Right cardiac atrium (tissue), 5 donors: ENCODE measurements around the gene APMAP. TPM values are rescaled to one million over a fixed set of nuclear protein-coding genes. Genes with fewer than 3 reads are reported as not detected.

ENCODE experiments used
- ATAC-seq, 2 donors: fragments of 200-7000 bp; cut with Tn5 transposase; one replicate each; pipeline versions ENCODE4 v1.8.0 to v1.9.1; 2020; ENCODE audit warnings: moderate library complexity in 2 of 2, mild to moderate bottlenecking in 1 of 2
- DNase-seq, 3 donors: peaks; one replicate each; pipeline ENCODE4 v3.0.0-alpha.2; 2020
- H3K27ac ChIP-seq: one replicate; pipeline ENCODE4 v1.5.1; 2013; ENCODE audit warnings: mild to moderate bottlenecking, low read length, control low read depth, moderate library complexity
- H3K27me3 ChIP-seq: one replicate; pipeline ENCODE4 v1.6.1; 2013; ENCODE audit not compliant: control insufficient read depth, insufficient read depth
- H3K4me1 ChIP-seq: one replicate; pipeline ENCODE4 v1.6.1; 2013; ENCODE audit warnings: low read length; ENCODE audit not compliant: control insufficient read depth, insufficient read depth
- H3K4me3 ChIP-seq: one replicate; pipeline ENCODE4 v1.5.1; 2013; ENCODE audit warnings: low read length, control low read depth
- H3K9me3 ChIP-seq: one replicate; pipeline ENCODE4 v1.6.1; 2013; ENCODE audit warnings: low read length; ENCODE audit not compliant: control insufficient read depth
- WGBS: extraction: QIAGEN DNeasy Blood & Tissue Kit; methylation state at CpG from one replicate; pipeline ENCODE4 v1.1.7; 2013; 5-methylcytosine and 5-hydroxymethylcytosine counted together
- intact Hi-C, 4 donors: fragments of 100-400 bp; cut with DNase I; formaldehyde crosslinking; loops; one replicate each; pipeline versions ENCODE4 v1.11.0 to v1.14.0; 2022 to 2023
- polyA plus RNA-seq: library from polyadenylated mRNA; stranded (reverse); fragments of 200-250 nt; gene quantifications from one replicate; pipeline ENCODE4 v1.2.3, GENCODE V29; 2013
- total RNA-seq, 4 donors: library from RNA; stranded (reverse); fragmentation: NEBNext Ultra II Directional; extraction: Animal tissue kit (Norgen Biotek cat#: 25700); gene quantifications; one replicate each; pipeline ENCODE4 v1.2.1, GENCODE V29; 2021
- donor health status: healthy with polysubstance abuse.
- donor health status: DM: no; HTN: yes; CAD: no.
- donor health status: DM: no; HTN: no; CAD: no.
- donor health status: DM: no; HTN: yes; CAD: no; lungs with severe emphysema.
- donor health status: DM: yes; HTN: yes; CAD: no.

Gene APMAP
- total and polyA plus RNA-seq, 5 donors = 28.0 to 35.1 (median 34.7) TPM

- 87% methylated on average over 6 of the region's 6 CpGs for WGBS
- Histone ChIP-seq H3K4me1 (no peaks in the 10 kb centered on the region), H3K4me3 (no peak overlapping the region), H3K27ac (no peak overlapping the region), H3K9me3 (no peaks in the 10 kb centered on the region), H3K27me3 (no peaks in the 10 kb centered on the region)
- no peak for DNase-seq
- intact Hi-C loops = no loop called here
- ATAC-seq = no peak
Measured at GRCh38 chr20:24962510-24962909, 30.0 kb downstream of the APMAP start.

GRCh38 chr20:24962182-24962492 lies 30.4 kb downstream of the APMAP start:
- ATAC-seq (no peak), DNase-seq (no peak)
- Histone ChIP-seq H3K4me1 (no peaks in the 10 kb centered on the region), H3K27ac (no peak overlapping the region), H3K27me3 (no peaks in the 10 kb centered on the region), H3K4me3 (no peak overlapping the region), H3K9me3 (no peaks in the 10 kb centered on the region)
- WGBS = 96% methylated on average over 2 of the region's 2 CpGs
- intact Hi-C loops = no loop called here

GRCh38 chr20:24961384-24962181 lies 31.0 kb downstream of the APMAP start:
- Histone ChIP-seq H3K4me1 (no peaks in the 10 kb centered on the region), H3K27ac (no peak overlapping the region), H3K27me3 (no peaks in the 10 kb centered on the region), H3K4me3 (no peak overlapping the region), H3K9me3 (no peaks in the 10 kb centered on the region)
- 90% methylated on average over 20 of the region's 20 CpGs for WGBS
- intact Hi-C loops = no loop called here
- DNase-seq (no peak), ATAC-seq (no peak)

GRCh38 chr20:24960861-24961260 lies 31.7 kb downstream of the APMAP start:
- no peak overlapping the region for H3K27ac ChIP-seq
- WGBS = 68% methylated on average over 2 of the region's 2 CpGs

GRCh38 chr20:24960302-24960801 lies 32.2 kb downstream of the APMAP start:
- Histone ChIP-seq H3K27ac (no peak overlapping the region), H3K27me3 (no peaks in the 10 kb centered on the region), H3K4me1 (no peaks in the 10 kb centered on the region), H3K4me3 (no peak overlapping the region), H3K9me3 (no peaks in the 10 kb centered on the region)
- no peak for ATAC-seq
- intact Hi-C loops = no loop called here
- peak in 1 of 3 donors; percentile 35 for DNase-seq
- WGBS = 91% methylated on average over 10 of the region's 10 CpGs

More at GRCh38 chr20:24960861-24961260, 31.7 kb downstream of the APMAP start:
- intact Hi-C loops = no loop called here
- no peak for ATAC-seq
- no peaks in the 10 kb centered on the region for H3K4me1 ChIP-seq
- H3K4me3 ChIP-seq = no peak overlapping the region
- no peak for DNase-seq
- H3K9me3 ChIP-seq = no peaks in the 10 kb centered on the region
- no peaks in the 10 kb centered on the region for H3K27me3 ChIP-seq

- ATAC-seq (peak in 1 of 2 donors; percentile 19), DNase-seq (no peak)
- Histone ChIP-seq H3K27ac (no peak overlapping the region), H3K4me3 (no peak overlapping the region), H3K27me3 (no peaks in the 10 kb centered on the region), H3K9me3 (no peaks in the 10 kb centered on the region), H3K4me1 (no peaks in the 10 kb centered on the region)
- WGBS = 75% methylated on average over 14 of the region's 14 CpGs
- intact Hi-C loops = no loop called here
Measured at GRCh38 chr20:24959591-24960301, 32.8 kb downstream of the APMAP start.

- 76% methylated on average over 20 of the region's 20 CpGs for WGBS
- H3K27me3 ChIP-seq = no peaks in the 10 kb centered on the region
- no peak for DNase-seq
- H3K4me1 ChIP-seq = no peaks in the 10 kb centered on the region
- ATAC-seq = no peak
- H3K9me3 ChIP-seq = no peaks in the 10 kb centered on the region
- H3K27ac ChIP-seq = no peak overlapping the region
- H3K4me3 ChIP-seq = no peak overlapping the region
- intact Hi-C loops = no loop called here
Measured at GRCh38 chr20:24958506-24959385, 33.8 kb downstream of the APMAP start.

- Histone ChIP-seq H3K4me3 (no peak overlapping the region), H3K4me1 (no peaks in the 10 kb centered on the region), H3K27ac (no peak overlapping the region), H3K9me3 (no peaks in the 10 kb centered on the region), H3K27me3 (no peaks in the 10 kb centered on the region)
- no peak for ATAC-seq
- intact Hi-C loops = no loop called here
- no peak for DNase-seq
- WGBS = 91% methylated on average over 18 of the region's 18 CpGs
Measured at GRCh38 chr20:24957326-24958016, 35.1 kb downstream of the APMAP start.

- Histone ChIP-seq H3K27me3 (no peaks in the 10 kb centered on the region), H3K9me3 (no peaks in the 10 kb centered on the region), H3K4me3 (no peak overlapping the region), H3K4me1 (no peaks in the 10 kb centered on the region), H3K27ac (no peak overlapping the region)
- DNase-seq = peak in 1 of 3 donors; percentile 31
- 92% methylated on average over 22 of the region's 22 CpGs for WGBS
- ATAC-seq = no peak
- intact Hi-C loops = no loop called here
Measured at GRCh38 chr20:24956001-24956841, 36.3 kb downstream of the APMAP start.

GRCh38 chr20:24955045-24955444 lies 37.5 kb downstream of the APMAP start:
- Histone ChIP-seq H3K4me3 (no peak overlapping the region), H3K27me3 (no peaks in the 10 kb centered on the region), H3K4me1 (no peaks in the 10 kb centered on the region), H3K27ac (no peak overlapping the region), H3K9me3 (no peaks in the 10 kb centered on the region)
- no peak for DNase-seq
- intact Hi-C loops = no loop called here
- 66% methylated on average over 3 of the region's 3 CpGs for WGBS
- ATAC-seq = no peak
